CD4-positive, alpha-beta T cell treated with Interleukin-4 for 1 hour (primary cell): ENCODE measurements around the gene ANK3.

ENCODE experiments used
- DNase-seq, 2 donors: peaks; one replicate each; pipeline ENCODE4 v3.0.0-alpha.2; 2020 to 2022

Gene ANK3

DNA sequence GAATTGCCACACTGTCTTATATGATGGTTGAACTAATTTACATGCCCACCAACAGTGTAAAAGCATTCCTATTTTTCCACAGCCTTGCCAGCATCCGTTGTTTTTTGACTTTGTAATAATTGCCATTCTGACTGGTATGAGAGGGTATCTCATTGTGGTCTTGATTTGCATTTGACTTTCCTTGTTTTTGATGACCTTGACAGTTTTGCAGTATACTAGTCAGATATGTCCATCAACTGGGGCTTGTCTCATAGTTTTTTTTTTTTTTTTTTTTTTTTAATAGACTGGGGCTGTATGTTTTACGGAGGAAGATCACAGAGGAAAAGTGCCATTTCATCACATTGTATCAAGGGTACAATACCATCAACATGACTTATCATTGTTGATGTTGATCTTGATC is 220.6 kb downstream of the ANK3 start:
- DNase-seq = no peak

DNA sequence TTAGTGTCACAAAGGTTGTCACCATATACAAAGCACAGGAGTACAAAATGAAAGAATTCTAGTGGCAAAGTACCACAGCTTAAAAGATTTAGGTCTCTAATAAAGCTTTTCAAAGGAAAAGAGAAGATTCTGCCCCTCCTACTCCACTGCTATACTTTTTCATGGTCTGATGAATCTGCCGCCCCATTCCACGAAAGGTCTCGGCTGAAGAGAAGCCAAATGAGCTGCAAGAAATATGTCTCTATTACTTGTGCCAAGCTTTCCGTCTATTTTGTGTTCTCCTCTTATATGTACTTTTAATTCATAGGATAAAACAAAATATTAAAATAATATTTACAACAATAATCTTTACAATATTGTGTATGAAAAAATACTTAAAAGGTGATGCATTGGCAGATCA is 222.6 kb downstream of the ANK3 start:
- no peak for DNase-seq

DNA sequence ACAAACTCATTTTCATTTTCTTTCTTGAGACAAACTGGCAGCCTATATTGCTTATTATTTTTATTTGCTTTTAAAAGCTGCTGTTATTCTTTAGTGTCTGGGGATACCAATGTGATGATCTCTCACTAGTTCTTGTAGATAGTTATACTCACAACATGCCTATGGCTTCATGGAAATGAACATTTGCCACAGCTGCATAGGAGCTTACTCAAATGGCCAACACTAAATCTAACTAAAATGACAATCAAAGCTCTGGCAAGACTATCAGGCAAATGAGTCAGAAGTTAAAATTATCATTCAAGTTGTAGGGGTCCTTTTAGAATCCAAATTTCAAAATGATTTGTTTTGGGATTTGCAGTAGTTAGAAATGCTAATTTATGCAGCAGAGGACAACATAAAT is 225.9 kb downstream of the ANK3 start:
- DNase-seq = no peak

DNA sequence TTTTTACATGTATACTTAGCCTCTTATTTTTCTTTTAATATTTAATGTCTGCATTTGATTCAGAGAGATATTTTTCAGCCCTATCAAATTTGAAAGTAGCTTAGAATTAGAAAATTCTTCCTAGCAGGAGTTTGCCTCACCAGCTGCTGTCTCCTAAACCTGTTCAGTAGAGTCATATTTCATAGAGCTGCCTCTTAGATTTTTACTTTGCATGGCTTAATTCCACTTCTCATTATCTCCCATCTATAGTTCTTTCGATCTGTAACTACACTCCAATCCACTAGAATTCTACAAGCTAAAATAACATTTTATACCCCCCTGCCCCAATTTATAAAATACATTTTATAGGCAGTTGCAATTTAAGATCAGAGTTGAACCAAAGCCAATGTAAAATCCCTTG is 227.0 kb downstream of the ANK3 start:
- no peak for DNase-seq

DNA sequence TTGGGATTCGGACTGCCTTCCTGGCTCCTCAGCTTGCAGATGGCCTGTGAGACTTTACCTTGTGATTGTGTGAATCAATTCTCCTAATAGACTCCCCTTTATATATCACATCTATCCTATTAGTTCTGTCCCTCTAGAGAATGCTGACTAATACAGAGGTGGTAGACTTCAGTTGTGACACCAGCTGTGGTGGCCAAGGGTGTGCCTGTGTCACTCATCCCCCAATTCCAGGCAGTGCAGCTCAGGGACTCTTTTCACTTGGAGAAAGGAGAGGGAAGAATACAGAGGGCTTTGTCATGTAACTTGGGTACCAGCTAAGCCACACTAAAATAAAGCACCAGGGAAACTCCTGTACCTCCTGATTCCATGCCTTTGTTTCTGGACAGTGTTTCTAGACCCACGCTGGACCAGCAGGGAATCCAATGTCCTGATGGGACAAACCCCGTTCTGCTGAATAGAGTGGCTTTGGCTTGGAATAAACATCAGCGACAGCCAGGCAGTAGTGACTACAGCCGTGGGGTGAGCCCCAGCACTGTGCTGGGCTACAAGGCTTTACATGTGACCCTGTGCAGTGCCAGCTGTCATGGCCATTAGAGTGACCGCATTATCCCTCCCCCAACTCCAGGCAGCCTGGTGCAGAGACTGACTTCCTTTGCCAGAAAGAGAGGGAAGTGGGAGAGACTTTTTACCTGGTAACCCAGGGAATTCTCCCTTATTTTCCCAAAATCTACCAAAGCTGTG is 233.6 kb downstream of the ANK3 start:
- DNase-seq = no peak

DNA sequence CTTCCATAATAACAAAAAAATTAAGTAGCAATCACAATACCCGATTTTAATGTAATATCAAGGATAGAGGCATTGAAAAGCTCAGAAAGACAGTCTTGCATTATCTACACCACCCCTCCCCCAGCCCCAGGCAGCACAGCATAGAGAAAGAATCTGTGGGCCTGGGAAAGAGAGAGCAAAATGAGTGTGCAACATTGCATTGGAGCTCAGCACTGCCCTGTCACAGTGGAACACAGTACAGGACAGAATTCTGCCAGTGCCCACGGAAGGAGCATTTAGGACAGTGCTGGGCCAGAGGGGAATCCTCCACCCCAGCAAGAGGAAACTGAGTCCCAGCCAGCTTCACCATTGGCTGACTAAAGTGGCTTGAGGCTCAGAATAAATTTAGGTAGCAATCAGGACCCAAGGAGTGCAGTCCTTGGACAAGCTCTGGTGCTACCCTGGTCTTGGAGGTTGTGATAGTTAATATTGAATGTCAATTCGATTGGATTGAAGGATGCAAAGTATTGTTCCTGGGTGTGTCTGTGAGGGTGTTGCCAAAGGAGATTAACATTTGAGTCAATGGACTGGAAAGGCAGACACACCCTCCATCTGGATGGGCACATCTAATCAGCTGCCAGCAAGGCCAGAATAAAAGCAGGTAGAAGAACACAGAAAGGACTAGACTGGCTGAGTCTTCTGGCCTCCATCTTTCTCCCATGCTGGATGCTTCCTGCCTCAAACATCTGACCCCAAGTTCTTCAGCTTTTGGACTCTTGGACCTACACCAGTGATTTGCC is 234.4 kb downstream of the ANK3 start:
- no peak for DNase-seq

DNA sequence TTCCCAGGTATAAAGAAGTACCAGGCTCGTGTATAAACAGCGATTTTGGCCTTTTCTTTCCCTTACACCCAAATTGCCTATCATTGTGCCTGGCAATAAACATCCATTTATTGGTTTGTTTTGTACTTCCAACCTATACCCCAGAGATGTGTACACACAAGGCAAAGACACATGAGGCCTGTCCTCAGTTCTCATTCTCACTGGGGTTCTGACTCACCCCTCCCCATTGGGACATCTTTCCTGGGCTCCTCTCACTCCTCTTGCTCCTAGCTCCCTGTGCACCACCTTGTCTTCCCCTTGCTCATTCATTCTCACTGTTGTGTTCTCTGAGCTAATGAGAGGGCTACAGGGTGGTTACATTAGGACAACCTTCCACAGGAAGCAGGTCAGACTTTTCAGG is 240.7 kb downstream of the ANK3 start:
- no peak for DNase-seq

DNA sequence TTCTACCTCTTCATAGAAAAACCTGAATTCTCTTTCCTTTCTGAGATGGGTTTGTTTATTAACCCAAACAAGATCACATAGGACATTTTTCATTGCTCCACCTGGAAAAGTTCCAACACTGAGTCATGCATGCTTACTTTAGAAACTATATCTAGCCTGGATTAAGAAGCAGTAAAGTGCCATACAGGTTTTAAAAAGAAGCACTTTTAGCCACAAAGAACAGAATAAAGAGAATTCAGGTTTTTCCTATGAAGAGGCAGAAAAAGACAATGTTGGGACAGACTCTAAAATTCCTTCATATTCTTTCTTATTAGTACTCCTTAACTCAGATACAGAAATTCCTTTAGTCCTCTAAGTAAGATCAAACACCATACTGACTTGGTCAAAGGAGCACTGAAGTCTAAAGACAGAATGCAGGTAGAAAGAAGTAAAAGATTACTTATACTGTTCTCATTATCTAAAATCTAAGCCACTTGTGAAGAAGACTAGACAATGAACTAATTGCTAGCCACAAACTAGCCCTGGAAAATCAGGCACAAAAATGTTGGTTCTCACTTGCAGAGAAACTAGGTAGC is 241.3 kb downstream of the ANK3 start:
- DNase-seq = no peak

DNA sequence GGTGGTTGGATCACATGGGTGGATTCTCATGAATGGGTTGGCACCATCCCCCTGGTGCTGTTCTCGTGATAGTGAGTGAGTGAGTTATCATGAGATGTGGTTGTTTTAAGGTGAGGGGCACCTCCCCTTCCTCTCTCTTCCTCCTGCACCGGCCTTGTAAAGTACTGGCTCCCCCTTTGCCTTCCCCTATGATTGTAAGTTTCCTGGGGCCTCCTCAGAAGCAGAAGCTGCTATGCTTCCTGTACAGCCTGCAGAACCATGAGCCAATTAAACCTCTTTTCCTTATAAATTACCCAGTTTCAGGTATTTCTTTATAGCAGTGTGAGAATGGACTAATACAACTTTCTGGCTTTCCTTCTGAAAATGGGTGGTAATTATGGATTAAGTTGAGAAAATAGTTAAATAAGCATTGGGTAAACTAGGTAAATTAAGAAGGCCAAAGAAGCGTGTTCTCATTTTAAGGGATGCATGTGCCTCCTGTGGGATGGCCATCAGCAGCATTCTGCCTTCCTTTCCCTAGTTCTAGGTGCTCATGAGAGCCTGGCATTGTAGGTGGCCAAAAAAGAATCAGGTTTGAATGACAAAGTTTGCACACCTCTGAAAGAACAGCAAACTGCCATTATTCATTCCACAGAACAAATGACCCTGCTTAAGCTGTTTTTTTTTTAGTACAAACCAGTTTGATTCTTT is 242.0 kb downstream of the ANK3 start:
- no peak for DNase-seq

DNA sequence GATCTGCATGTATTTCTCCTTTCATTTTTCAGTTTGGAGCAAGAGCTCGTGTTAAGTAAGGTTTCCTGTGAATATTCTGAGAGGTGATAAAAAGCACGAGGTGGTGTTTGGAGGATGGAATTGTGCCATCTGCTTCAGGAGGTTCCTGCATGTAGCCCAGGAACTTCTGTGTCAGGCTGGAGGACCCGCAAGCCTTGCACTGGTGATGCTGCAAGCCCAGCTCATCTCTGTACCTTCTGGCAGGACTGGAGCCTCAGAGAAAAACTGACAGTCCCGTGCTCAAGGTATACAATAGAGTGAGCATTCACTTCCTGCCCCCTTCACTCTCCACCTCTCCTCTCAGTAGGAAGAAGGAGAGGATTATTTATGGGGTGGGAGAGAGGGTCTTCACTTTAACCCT is 242.7 kb downstream of the ANK3 start:
- no peak for DNase-seq

DNA sequence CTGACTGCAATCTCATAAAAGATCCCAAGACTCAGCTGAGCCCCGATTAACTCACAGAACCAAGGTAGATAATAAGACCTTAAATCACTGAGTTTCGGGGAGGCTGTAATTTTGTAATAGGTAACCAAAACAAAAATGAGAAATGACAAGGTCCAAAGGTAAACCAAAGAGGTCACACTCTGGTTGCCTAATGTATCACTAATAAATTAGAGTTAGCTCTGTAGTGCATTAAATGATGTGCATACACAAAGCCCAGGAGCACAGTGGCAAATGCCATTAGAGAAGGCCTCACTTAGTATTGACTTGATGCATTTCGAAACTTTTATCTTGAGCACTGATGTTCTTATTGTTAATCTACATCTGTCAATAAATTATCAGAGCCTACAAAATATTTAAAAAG is 245.6 kb downstream of the ANK3 start:
- no peak for DNase-seq

DNA sequence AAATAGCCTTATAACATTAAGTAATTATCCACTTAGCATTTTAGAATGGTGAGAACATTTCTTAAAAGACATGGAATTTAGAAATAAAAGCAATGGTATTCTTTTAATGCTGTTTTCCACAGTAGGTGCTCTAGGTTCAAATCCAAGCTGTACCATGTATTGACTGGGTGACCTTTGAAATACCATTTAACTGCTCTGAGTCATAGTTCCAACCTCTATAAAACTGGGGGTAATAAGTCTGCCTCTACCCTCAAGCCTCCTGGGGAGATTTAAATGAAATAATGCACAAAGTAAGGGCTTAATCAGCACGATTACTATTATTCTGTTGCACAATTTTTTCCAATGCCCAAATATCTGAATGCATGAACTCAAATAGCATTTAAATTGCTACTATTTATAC is 246.9 kb downstream of the ANK3 start:
- no peak for DNase-seq

DNA sequence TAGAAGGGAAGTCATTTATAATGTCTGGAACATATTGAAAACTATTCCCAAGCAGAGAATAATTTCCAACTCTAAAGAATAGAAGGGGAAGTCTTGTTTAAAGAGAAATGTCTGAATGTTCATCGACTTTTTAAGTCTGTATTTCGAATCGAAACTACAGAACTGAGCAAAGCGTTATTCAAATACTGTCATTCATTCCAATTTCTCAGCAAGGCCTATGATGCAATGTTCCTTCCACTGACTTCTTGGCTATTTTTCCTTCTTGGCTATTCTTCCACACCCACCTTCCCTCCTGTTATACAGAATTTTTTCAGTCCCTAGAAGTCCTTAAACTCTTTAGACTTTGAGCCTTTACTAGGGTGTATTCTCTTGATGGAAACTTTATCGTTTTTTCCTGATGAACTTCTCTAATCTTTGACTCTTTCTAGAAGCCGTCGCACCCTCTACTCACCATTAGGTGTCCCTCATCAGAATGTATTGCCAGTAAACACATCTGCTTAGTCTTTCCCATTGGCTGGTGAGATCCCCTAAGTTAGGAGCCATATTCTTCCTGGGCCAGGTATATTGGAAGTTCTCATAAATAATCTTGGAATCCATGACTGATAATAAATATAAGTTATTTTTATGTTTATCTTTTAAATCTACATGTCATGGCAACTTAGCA is 247.6 kb downstream of the ANK3 start:
- no peak for DNase-seq

DNA sequence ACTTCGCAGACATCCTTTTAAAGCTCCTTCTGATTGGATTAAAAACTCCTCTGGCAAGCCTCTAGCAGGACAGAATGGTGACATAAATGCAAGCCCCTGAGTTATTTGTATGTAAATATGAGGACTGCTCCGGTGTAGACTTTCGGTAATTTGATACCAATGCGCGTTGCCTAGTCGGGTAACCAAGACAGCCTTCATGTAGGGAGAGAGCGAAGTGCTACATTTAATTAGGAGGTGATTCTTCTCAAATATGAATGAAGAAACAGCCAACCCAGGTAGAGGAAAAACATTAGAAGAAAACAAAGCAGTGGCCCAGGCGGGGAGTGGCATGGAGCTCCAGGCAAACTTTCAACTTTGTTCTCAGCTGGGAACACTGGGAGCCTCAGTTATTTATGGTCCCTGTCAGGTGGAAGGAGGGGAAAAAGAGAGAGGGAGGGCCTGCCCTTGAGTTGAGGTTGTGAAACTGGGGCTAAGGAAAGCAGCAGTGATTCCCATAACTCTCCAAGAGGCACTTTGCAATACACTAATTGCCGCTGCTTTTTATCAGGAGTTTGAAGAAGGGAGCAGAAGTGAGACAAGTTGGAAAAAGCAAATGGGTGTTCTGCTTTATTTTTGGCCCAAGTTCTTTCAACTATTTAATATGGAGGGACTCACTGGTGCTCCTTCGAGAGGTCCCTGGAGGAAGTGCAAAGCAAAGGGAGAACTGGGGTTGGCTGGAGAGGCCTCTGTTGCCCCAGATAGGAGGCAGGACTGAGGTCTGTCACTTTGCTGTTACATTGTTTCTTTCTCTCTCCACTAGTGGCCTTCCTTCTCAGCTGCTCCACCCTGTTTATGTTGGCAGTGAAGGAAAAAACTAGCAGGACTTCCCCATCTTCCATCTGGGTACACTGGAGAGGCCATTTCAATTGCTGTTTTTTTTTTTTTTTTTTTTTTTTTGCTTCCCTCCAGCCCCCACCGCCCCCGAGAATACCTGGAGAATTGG is 248.7 kb downstream of the ANK3 start:
- DNase-seq = no peak

DNA sequence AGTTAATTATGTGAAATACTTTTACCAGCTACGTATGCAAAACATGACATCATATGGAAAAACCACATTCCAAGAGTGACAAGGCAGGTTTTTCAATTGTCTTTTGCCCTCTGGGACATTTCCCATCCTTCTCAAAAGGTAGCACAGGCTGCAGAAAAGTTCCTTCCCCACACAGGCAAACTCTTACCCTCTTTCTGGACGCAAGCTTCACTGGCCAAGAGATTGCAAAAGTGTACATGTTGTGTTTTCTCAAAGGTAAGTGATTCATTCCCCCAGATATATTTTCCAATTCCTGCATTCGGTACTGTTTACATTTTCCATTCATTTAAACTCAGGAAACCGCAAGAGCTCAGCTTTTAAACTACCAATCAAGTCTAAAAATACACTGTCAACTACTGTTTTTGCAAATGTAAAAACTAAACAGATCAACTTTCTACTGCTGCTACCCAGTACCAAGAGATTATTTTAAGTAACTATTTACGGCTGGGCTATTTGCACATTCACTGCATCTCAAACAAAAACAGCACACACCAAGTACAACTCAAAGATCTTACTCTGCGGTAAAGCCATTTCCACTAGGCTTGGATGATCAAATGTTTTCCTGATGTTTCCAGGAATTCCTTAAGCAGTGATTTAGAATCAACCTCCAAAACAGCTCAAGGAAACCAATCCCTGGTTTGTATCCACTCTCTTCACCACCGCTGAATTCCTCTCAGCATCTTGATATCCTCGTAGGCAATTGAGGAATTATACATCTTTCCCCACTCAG is 249.7 kb downstream of the ANK3 start:
- DNase-seq = no peak

DNA sequence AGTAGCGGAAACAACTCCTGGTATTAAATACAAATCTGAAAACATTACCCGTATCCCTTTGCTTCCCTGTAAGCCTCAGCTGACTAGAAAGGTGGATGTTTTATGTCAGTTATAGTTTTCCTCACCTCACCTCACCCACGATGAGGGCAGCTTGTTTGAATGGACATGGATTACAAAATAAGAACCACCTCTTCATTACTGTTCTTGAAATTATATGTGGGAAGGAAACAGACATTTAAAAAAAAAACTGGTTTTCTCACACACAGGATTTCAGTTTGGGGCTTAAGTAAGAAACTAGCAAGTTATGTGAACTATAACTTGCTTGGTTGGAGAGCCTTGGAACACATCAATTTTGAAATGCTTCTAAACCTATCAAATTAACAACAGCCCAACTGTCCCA is 250.4 kb downstream of the ANK3 start:
- no peak for DNase-seq

DNA sequence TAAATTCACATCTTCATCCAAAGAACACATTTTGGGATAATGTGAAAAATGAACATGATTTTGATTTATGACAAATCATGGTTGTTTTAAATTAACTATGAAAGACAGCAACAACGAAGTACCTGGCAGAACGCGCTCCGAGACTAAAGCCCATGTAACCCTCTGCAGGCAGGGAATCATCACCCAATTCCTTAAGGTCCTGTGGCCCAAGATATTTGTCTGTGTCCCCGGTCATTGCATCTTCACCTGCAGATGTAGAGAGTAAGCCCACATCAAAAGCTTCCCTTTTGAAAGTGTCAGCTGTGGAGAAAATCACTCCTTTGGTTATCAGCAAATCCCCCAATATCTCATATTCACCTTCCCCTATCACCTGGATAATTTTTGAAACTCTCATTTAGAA is 250.8 kb downstream of the ANK3 start:
- DNase-seq = no peak

DNA sequence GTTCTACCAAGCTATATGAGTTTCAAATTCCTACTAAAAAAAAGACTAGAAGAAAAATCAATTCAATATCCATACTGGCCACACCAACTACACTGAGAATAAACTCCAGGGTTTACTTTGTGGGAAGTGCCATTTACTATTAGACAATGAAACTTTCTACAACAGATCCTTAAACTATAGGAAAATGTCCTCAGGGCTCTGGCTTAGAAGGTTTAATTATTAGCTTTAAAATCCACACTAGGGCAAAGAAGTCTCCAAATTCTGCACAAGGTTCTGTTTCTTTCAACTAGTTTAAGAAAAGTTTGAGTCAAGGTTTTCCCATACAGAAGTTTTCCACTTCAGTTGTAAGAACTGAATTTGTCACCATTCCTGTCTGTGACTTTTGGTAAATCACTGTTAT is 251.6 kb downstream of the ANK3 start:
- DNase-seq = no peak

DNA sequence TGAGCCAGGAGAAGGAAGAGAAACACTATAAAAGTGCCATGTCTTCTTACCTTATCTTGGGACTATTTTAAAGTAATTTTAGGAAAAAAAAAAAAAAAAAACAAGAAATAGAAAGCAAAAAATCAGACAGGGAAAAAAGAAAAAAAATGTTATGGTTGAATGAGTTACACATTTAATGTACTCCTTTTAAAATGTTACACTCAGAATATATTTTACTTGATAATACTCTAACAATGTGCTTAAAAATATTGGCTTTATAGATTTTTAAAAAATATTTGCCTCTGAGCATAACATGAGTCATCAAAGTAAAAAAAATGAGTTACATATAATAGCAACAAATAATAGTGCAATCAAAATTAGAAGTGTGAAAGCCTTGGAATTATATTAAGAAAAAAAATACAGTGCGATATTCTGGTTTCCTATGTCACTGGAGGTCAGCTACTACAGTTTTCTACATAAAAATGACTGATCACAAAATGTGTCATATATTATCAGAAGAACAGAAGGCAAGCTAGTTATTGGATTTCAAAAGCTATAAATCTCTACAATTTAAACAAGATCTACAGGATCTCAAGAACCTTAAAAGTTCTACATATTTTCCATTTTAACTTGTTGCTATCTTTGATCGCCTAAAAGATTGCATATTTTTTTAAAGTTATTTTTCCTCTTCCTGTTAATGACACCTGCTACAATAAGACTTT is 252.2 kb downstream of the ANK3 start:
- DNase-seq = no peak

DNA sequence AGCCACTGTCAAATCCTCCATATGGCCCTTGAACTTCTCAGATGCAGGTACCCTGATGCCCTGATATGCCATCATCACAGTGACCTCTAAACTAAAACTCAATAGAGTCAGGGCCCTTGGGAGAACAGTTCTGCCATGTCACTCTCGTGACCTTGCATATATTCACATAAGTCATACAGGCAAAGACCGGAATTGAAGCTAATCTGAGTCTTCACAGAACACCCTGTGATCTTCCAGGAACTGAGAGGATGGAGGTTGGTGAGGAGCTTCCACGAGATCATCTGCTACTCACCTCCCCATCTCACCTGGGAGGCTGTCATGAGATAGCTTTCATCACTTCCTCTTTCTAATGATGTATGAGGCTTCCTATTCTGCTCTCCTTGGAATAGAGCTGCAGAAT is 254.7 kb downstream of the ANK3 start:
- DNase-seq = no peak
